Tibial nerve (tissue), 4 donors: ENCODE results near the gene ZNF763.

Source experiments
- EP300 ChIP-seq, 2 donors: sonication (generic); formaldehyde crosslinking; IDR thresholded peaks; one replicate each; pipeline ENCODE4 v1.6.1; 2017; ENCODE audit warnings: antibody characterized with exemption in 2 of 2, mild to moderate bottlenecking in 1 of 2
- POLR2A ChIP-seq, 2 donors: fragments of 450-650 bp; IDR thresholded peaks; one replicate each; pipeline ENCODE4 v1.6.1; 2017; ENCODE audit warnings: antibody characterized with exemption in 2 of 2, mild to moderate bottlenecking in 2 of 2, moderate library complexity in 2 of 2
- TF ChIP-seq, protein P1 (sequence below), 5 experiments: fragments of 200-600 bp in 3 of 5; fragments of 450-650 bp in 2 of 5; sonication (generic) in 3 of 5; IDR thresholded peaks; one replicate each; pipeline ENCODE4 v1.5.1; 2016 to 2019; ENCODE audit warnings: antibody characterized with exemption in 5 of 5, mild to moderate bottlenecking in 3 of 5, moderate library complexity in 2 of 5

DNA sequence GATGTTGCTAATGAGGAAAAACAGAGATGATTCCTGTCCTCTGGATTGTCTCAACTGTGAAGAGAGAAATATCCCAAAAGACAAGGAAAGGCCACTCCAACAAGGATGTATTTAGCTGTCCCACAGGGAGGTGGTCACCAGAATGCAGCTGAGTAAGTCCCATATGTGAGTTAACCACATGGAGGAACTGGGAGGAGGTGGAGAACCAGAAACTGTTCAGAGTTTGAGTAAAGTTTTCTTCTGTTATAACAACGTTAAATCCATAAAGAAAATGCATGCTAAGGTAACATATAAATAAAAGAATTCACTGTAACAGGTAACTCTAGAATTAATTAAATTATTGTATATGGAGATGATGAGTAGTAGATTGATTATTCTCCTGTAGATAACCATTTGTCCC lies 5.3 kb downstream of the ZNF763 start:
- TF ChIP-seq POLR2A (IDR thresholded peaks at IDR 0.05) (no peak), EP300 (IDR thresholded peaks at IDR 0.05) (no peak)
- TF ChIP-seq, protein P1, sequence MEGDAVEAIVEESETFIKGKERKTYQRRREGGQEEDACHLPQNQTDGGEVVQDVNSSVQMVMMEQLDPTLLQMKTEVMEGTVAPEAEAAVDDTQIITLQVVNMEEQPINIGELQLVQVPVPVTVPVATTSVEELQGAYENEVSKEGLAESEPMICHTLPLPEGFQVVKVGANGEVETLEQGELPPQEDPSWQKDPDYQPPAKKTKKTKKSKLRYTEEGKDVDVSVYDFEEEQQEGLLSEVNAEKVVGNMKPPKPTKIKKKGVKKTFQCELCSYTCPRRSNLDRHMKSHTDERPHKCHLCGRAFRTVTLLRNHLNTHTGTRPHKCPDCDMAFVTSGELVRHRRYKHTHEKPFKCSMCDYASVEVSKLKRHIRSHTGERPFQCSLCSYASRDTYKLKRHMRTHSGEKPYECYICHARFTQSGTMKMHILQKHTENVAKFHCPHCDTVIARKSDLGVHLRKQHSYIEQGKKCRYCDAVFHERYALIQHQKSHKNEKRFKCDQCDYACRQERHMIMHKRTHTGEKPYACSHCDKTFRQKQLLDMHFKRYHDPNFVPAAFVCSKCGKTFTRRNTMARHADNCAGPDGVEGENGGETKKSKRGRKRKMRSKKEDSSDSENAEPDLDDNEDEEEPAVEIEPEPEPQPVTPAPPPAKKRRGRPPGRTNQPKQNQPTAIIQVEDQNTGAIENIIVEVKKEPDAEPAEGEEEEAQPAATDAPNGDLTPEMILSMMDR (IDR thresholded peaks at IDR 0.05), result no peak
